HG02678 (cell line): ENCODE data around the gene STXBP5.
"Not testable (repeated sequence)": the region's sequence is repeated elsewhere in the genome, so short reads cannot be mapped to it uniquely, and the experiment has no call there.

Source experiments
- ATAC-seq: cut with Tn5 transposase; IDR thresholded peaks from one replicate; pipeline ENCODE4 v1.9.1; 2021; ENCODE audit warnings: mild to moderate bottlenecking, moderate library complexity; ENCODE audit not compliant: unreplicated experiment

The STXBP5 gene

GRCh38 chr6:147238906-147239305 is 34.7 kb downstream of the STXBP5 start:
- no peak for ATAC-seq

- no peak for ATAC-seq
Observed at GRCh38 chr6:147244832-147245231, 40.6 kb downstream of the STXBP5 start.

GRCh38 chr6:147245693-147246092 is 41.5 kb downstream of the STXBP5 start:
- ATAC-seq: no peak

- no peak for ATAC-seq
Observed at GRCh38 chr6:147246853-147247635, 42.8 kb downstream of the STXBP5 start.

GRCh38 chr6:147248859-147249258 is 44.6 kb downstream of the STXBP5 start:
- no peak for ATAC-seq

GRCh38 chr6:147251072-147251471 is 46.9 kb downstream of the STXBP5 start:
- no peak for ATAC-seq

GRCh38 chr6:147254929-147255473 is 50.8 kb downstream of the STXBP5 start:
- ATAC-seq: not testable (repeated sequence)

GRCh38 chr6:147255948-147256674 is 51.9 kb downstream of the STXBP5 start:
- ATAC-seq: no peak

- no peak for ATAC-seq
Observed at GRCh38 chr6:147257760-147258159, 53.5 kb downstream of the STXBP5 start.

- no peak for ATAC-seq
Observed at GRCh38 chr6:147260091-147260490, 55.9 kb downstream of the STXBP5 start.

GRCh38 chr6:147262946-147263345 is 58.7 kb downstream of the STXBP5 start:
- no peak for ATAC-seq

GRCh38 chr6:147266821-147267220 is 62.6 kb downstream of the STXBP5 start:
- no peak for ATAC-seq

- no peak for ATAC-seq
Observed at GRCh38 chr6:147267658-147268057, 63.4 kb downstream of the STXBP5 start.

- ATAC-seq: no peak
Observed at GRCh38 chr6:147268254-147268653, 64.0 kb downstream of the STXBP5 start.

GRCh38 chr6:147274012-147274411 is 69.8 kb downstream of the STXBP5 start:
- ATAC-seq: no peak

- no peak for ATAC-seq
Observed at GRCh38 chr6:147274776-147275175, 70.6 kb downstream of the STXBP5 start.

- no peak for ATAC-seq
Observed at GRCh38 chr6:147278891-147279290, 74.7 kb downstream of the STXBP5 start.

GRCh38 chr6:147279427-147279826 is 75.2 kb downstream of the STXBP5 start:
- no peak for ATAC-seq

- no peak for ATAC-seq
Observed at GRCh38 chr6:147281895-147282565, 77.8 kb downstream of the STXBP5 start.

GRCh38 chr6:147282566-147282959 is 78.3 kb downstream of the STXBP5 start:
- no peak for ATAC-seq

- no peak for ATAC-seq
Observed at GRCh38 chr6:147283460-147283859, 79.2 kb downstream of the STXBP5 start.
